GM18870 (cell line): Measurements from ENCODE around the gene SLC25A30.

ENCODE experiments used
- ATAC-seq: cut with Tn5 transposase; IDR thresholded peaks from one replicate; pipeline ENCODE4 v1.9.1; 2021; ENCODE audit warnings: moderate library complexity; ENCODE audit not compliant: unreplicated experiment

The SLC25A30 gene

DNA sequence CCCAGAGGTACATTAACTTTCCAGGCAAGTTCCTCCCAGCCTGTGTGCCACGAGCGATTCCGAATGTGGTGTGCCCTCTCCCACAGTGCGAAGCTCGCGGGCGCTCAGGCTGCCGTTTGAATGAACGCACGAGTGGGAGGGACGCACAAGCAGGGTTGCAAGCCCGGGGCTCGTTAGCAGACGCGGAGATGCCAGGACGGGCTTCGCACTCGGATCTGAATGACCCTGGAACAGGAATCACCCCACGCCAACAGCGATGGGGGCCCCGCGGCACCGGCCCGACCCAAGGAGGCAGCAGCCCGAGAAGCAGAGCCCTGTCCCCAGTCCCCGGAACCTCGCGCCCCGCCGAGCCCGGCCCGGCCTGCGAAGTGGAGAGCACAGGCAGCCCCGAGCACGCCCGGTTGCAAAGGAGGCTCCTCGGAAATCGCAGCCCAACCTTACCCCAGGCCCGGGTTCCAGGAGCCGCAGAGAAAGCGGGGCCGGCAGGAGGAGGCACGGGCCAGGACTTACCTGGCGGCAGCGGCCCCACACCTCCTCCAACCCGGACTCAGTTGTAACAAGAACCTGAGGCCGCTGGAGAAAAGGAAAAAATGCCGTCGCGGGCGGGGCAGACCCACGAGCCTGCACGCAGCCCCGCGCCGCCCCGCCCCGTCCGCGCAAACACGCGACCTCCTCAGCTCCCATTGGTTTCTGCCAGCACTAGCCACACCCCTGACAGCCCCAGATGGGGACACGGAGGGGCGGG is at the start of gene SLC25A30:
TSS of gene SLC25A30 (minus strand) at position 584 of the 745 bp plus-strand sequence. CDS start 6,948 bp downstream, outside the sequence.
- ATAC-seq: peak; percentile 72

DNA sequence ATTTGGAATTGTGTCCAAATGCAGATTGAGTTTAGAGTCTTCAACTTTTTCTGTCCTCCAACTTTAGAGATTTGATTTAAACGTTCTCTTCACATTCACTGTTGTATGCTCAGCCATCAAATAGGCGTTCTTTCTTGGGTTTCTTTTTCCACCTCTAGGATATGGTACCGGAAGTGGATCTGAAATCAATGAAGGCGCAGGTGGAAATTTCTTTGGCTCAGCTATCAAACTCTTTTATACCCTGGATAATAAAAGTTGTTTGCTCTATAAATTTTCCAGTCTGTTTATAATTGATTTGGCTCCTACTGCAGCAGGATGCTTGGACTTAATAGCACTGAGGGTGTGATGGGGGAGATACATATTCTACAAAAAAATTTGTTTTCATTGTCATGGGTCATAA is 48.2 kb upstream of the SLC25A30 start:
- no peak for ATAC-seq

DNA sequence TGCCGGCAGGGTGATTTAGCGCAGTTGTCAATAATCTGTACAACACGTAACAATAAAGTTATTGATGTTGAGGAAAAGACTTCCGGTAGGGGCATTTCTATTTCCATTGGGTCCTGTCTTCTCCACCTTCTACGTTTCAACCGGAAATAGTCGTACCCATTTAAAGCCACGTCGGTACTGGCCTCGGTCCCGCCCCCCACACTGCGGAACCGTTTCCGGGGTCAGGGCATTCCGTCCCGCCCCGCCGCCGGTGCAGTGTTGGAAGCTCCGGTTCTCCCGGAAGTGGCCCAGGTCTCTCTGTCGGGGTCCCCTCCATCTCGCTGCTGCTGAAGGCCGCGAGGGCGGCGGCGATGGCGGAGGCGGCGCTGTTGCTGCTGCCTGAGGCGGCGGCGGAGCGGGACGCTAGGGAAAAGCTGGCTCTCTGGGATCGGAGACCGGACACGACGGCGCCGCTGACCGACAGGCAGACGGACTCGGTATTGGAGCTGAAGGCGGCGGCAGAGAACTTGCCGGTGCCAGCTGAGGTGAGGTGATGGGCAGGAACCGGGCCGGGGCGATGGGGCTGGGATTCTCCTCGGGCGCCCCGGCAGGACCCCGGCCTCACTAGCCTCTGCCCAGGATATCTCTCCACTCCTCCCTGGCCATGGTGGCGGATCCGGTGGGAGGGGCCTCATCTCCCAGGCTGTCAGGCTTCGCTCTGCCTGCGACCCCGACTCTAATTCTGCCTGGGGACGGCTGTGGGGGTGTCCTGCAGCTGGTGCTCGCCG is 46.7 kb upstream of the SLC25A30 start, which contains the start of gene COG3:
TSS of gene COG3 (plus strand) at position 253 of the 767 bp plus-strand sequence. CDS start at position 351, 98 bp downstream.
- peak; percentile 88 for ATAC-seq

- no peak for ATAC-seq
Observed at GRCh38 chr13:45464141-45464686, 46.0 kb upstream of the SLC25A30 start.

DNA sequence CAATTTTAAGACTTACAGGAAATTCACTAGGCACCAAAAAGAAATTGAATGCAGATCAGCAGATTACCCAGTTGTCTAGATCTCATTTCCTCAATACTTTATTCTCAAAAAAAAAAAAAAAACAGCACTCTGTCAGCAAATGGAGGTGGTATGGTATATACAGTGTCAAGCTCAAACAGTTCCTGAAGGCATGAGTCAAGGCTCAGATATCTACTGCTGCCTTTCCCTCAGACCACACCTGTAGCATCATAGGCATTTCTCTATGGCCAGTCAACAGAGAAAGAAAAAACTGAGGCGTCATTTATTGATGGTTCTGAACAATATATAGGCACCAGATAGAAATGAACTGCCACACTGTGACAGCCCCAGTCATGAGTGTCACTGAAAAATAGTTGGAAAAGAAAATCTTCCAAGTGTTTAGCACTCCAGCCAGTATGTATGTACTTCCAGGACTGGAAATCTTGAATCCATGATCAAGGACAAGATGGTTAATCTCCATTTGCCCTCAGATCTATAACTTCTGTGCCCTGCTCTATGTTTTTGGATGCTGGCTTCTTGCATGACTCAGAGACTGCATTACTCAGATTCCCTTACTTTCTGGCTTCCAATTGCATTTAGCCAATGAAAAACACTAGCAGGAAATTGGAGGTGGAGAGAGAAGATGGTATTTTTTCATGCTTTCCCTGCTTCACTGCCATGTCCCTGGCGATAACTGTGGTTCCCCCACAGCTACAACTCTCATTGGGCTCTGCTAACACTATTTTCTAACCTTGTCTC is 38.2 kb upstream of the SLC25A30 start:
- ATAC-seq: no peak

- no peak for ATAC-seq
Observed at GRCh38 chr13:45454204-45454603, 36.0 kb upstream of the SLC25A30 start.

GRCh38 chr13:45451282-45451681 is 33.1 kb upstream of the SLC25A30 start:
- no peak for ATAC-seq

- ATAC-seq: no peak
Observed at GRCh38 chr13:45448965-45449559, 30.9 kb upstream of the SLC25A30 start.

- no peak for ATAC-seq
Observed at GRCh38 chr13:45447050-45447661, 29.0 kb upstream of the SLC25A30 start.

DNA sequence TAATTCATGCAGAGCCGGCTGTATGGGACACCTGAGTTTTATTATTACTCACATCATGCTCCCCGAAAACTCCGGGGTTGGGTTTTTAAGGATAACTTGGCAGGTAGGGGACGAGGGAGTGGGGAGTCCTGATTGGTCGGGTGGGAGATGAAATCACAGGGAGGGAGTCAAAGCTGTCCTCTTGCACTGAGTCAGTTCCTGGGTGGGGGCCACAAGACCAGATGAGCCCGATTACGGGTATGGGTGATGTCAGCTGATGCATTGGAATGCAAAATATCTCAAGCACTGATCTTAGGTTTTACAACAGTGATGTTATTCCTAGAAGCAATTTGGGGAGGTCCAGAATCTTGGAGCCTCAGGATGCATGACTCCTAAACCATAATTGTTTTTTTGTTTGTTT is 28.0 kb upstream of the SLC25A30 start:
- no peak for ATAC-seq

GRCh38 chr13:45445053-45445452 is 26.9 kb upstream of the SLC25A30 start:
- no peak for ATAC-seq

DNA sequence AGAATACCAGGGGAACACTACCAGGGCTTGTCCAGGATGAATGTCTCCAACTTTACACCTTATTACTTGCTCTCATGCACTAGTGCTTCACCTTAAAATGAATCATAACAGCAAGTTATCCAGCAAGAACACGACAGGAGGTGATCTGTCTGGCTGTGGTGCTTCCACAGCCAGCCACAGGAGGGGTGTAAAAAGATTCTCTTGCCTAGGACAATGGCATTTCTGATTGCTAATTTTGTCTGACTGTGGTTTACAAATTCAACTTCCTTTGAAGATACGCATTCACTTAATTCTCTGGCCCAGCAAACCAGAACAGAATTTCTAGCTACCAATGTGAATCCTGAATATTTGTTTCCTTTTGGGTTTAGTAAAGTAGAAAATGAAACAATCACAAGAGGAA is 23.5 kb upstream of the SLC25A30 start:
- ATAC-seq: no peak

- no peak for ATAC-seq
Observed at GRCh38 chr13:45439781-45440462, 21.7 kb upstream of the SLC25A30 start.

DNA sequence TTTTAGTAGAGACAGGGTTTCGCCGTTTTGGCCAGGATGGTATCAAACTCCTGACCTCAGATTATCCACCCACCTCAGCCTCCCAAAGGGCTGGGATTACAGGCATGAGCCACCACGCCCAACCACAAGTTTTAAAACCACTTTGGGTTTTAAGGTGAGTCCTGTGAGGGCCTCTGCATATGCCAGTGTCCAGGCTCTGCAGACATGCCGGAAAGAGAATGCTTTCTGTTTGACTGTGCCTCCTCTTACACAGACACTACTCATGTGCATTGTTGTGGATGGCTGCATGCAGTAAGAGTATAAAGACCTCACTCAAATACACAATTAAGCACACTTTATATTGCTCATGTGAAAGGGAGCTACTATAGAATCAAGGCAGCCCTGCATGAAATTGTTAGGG is 20.8 kb upstream of the SLC25A30 start:
- ATAC-seq: no peak

DNA sequence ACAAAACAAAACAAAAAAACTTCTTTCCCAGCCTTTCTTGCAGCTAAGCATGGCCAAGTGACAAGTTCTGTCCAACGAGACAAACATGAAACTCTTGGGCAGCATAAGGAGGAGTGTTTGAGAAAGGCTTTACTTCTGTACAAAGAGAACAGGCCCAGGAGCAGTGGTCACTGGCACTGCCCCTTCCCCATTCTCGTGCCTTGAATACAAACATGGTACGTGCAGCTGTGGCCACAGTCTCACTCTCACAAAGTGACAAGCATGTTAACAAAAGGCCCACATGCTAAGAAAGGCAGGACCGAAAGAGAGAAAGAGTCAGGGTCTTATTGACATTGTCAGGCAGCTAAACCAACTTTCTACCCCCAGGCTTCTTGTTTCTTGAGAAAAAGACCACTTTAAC is 19.8 kb upstream of the SLC25A30 start:
- no peak for ATAC-seq

DNA sequence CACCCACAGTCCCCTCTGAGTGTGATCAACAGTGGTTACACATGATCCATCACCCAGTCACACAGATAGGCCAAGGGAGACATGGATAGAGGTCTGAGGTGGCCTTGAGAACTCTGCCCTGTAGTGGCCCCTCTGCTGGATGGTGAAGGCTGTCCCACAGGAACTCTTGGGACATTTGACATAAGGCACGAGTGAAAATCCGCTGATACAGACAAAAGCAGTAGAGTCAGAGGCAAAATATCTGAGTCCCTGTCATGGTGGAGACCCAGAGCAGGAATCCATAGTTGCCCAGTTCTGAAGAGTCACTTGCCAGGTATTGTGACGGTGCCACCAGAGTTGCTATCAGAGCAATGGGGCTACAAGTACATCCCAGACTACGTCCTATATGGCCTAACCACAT is 18.8 kb upstream of the SLC25A30 start:
- ATAC-seq: no peak

DNA sequence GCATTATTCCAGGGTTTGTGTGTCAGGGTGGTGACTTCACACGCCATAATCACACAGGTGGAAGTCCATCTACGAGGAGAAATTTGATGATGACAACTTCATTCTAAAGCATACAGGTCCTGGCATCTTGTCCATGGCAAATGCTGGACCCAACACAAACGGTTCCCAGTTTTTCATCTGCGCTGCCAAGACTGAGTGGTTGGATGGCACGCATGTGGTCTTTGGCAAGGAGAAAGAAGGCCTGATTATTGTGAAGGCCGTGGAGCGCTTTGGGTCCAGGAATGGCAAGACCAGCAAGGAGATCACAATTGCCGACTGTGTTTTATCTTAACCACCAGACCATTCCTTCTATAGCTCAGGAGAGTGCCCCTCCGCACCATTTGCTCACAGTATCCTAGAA is 18.2 kb upstream of the SLC25A30 start:
- no peak for ATAC-seq

- no peak for ATAC-seq
Observed at GRCh38 chr13:45434556-45435371, 16.6 kb upstream of the SLC25A30 start.

GRCh38 chr13:45433381-45433790 is 15.2 kb upstream of the SLC25A30 start:
- ATAC-seq: no peak
